Coronary artery (tissue), 2 donors: Measurements from ENCODE around the gene ARHGAP10.

ENCODE experiments used
- DNase-seq: peaks from one replicate; pipeline ENCODE4 v3.0.0-alpha.2; 2017; ENCODE audit warnings: low spot score
- H3K27ac ChIP-seq, 2 donors: fragments of 200-600 bp; sonication (generic); one replicate each; pipeline ENCODE4 v1.5.1; 2016 to 2019
- H3K4me3 ChIP-seq: fragments of 200-600 bp; sonication (generic); 2 replicates; pipeline ENCODE4 v1.5.1; 2016; ENCODE audit warnings: mild to moderate bottlenecking, moderate library complexity
- CTCF ChIP-seq: fragments of 200-600 bp; sonication (generic); IDR thresholded peaks from one replicate; pipeline ENCODE4 v1.5.1; 2019; ENCODE audit warnings: antibody characterized with exemption

The ARHGAP10 gene

GRCh38 chr4:147853706-147854105 lies 121.8 kb downstream of the ARHGAP10 start:
- Histone ChIP-seq H3K27ac (peak overlapping the region; percentile 52 to 88), H3K4me3 (no peak overlapping the region)
- no peak for TF ChIP-seq CTCF
- DNase-seq = no peak

DNA sequence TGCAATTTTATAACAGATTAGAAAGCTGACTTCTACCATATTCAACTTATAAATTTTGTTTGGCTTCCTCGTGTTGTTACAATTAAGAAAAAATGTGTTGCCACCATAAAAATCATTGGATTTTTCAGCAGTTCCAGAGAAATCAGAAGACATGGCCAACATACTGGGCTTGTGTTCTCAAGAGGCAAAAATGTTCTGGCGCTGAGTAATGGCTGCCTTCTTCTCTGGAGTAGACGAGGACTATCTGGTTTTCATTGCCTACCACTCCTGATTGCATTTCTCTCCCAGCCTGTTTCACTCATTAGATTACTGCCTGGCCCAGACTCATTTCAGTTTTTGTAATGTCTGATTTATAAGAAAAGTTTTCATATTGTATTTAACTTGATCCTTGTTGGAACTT lies 122.3 kb downstream of the ARHGAP10 start:
- TF ChIP-seq CTCF = no peak
- peak overlapping the region; percentile 52 to 88 for H3K27ac ChIP-seq

DNA sequence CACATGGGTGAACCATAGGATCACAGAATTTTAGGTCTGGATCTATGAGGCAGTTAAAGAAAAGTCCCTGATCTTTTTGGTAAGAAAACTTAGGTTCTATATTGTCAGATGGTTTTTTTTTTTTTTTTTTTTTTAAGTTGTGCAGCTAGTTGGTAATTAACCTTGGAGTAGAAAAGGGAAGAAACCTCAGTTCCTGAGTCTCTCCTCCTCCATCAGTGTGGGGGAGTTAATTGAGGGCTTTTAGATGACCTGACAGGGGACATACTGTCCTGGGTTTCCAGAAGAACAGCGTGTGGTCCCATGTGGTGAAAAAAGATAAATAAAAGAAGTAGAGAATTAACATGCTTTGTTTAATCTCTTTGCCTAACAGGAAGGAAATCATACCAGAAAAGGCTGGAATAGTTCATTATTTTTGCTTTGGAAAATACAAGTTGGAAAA lies 123.7 kb downstream of the ARHGAP10 start:
- no peak for DNase-seq
- no peak for TF ChIP-seq CTCF
- Histone ChIP-seq H3K27ac (peak overlapping the region; percentile 64 to 88), H3K4me3 (no peak overlapping the region)

More for the DNA sequence above, 122.3 kb downstream of the ARHGAP10 start:
- DNase-seq = no peak
- H3K4me3 ChIP-seq = no peak overlapping the region

DNA sequence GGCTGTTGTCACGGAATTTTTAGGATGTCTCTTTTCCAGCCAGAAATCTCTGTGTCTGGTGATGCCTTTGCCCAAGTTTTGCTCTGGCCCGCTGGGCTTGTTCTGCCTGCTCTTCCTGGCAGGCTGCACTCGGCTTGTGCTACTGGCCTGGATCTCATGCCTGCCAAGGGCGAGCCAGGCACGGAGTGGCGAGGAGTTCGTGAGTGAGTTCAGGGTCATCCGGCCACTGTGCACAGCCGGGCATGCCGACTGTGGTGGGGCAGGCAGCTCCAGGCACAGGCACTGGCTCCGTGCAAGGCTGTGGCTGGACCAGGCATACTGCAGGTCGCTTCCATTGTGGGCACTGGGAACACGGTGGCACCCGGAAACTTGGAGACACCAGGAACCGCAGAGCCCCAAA lies 129.1 kb downstream of the ARHGAP10 start:
- TF ChIP-seq CTCF = no peak
- Histone ChIP-seq H3K27ac (peak overlapping the region; percentile 75 to 87), H3K4me3 (peak overlapping the region; percentile 11)
- peak; percentile 82 for DNase-seq

- Histone ChIP-seq H3K4me3 (no peak overlapping the region), H3K27ac (peak overlapping the region; percentile 75 to 87)
- DNase-seq = no peak
- no peak for TF ChIP-seq CTCF
Observed at GRCh38 chr4:147862043-147862692, 130.3 kb downstream of the ARHGAP10 start.

DNA sequence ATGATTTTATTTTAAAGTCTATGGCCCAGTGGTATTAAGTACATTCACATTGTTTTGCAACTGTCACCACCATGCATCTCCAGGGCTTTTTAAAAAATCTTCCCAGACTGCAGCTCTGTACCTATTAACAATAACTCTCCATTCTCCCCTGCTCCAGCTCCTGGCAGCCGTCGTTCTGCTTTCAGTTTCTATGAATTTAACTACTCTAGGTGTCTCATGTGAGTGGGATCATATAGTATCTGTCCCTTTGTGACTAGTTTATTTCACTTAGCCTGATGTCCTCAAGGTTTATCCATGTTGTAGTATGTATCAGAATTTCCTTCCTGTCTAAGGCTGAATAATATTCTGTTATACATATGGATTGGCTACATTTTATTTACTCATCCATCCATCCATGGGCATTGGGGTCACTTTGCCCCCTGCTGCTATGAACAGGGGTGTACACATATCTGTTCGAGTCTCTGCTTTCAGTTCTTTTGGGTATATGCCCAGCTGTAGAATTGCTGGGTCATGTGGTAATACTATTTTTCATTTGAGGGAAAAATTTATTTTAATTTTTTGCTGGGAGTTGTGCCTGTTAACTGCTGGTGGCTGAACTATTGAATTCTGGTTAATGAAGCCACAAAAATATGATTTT lies 131.3 kb downstream of the ARHGAP10 start:
- Histone ChIP-seq H3K4me3 (no peak overlapping the region), H3K27ac (peak overlapping the region; percentile 30 to 63)
- TF ChIP-seq CTCF = no peak
- DNase-seq = no peak
